ENCODE measurements around the gene FOXO3. TPM values are rescaled to one million over a fixed set of nuclear protein-coding genes. Genes with fewer than 3 reads are reported as not detected.

The FOXO3 gene
- polyA plus RNA-seq, 1 donor (not counting 4 experiments of a cell fraction or from before 2014, with no cell fraction given): 17.6 TPM

- Histone ChIP-seq H2AFZ (ENCODE audit: control insufficient read depth, low read length) (no peak overlapping the region), H3K4me1 (ENCODE audit: control insufficient read depth, extremely low read depth, insufficient read depth, low read length) (peaks cover 38% of the 10 kb centered on the region), H3K4me2 (ENCODE audit: control insufficient read depth, extremely low read depth, insufficient read depth, low read depth, low read length) (peak overlapping the region; percentile 66), H4K20me1 (ENCODE audit: control insufficient read depth, extremely low read depth, insufficient read depth, low read length) (peaks cover 23% of the 10 kb centered on the region), H3K27ac (ENCODE audit: control insufficient read depth, insufficient read depth, low read length) (peak overlapping the region; percentile 55), H3K9me3 (ENCODE audit: control insufficient read depth, low read depth, low read length) (no peaks in the 10 kb centered on the region), H3K79me2 (ENCODE audit: control insufficient read depth, insufficient read depth, low read length) (peaks cover 88% of the 10 kb centered on the region), H3K9me1 (ENCODE audit: control insufficient read depth, extremely low read depth, insufficient read depth, low read length) (peaks cover 2% of the 10 kb centered on the region), H3K9ac (ENCODE audit: control insufficient read depth, extremely low read depth, insufficient read depth, low read length) (no peak overlapping the region), H3K36me3 (ENCODE audit: control insufficient read depth in 2 of 2, extremely low read depth in 1 of 2, insufficient read depth in 2 of 2, low read length in 2 of 2) (peaks cover 5 to 13% of the 10 kb centered on the region in 2 experiments), H3K4me3 (ENCODE audit: control insufficient read depth in 2 of 3, extremely low read depth in 1 of 3, insufficient read depth in 2 of 3, low read depth in 1 of 3, low read length in 3 of 3) (peak overlapping the region in 1 of 3 experiments; percentile 2), H3K27me3 (ENCODE audit: control insufficient read depth, extremely low read depth, insufficient read depth, low read length) (no peaks in the 10 kb centered on the region)
- dilution Hi-C loops (cut with MboI; ENCODE audit: extremely low pct_ligation_motif_present, low sequenced_read_pairs): no loop called here
- no peak for TF ChIP-seq CTCF (optimal IDR thresholded peaks at IDR 0.05 in 1 of 3, IDR thresholded peaks at IDR 0.05 in 1 of 3, conservative IDR thresholded peaks at IDR 0.05 in 1 of 3; ENCODE audit: extremely low read depth in 1 of 3, insufficient read depth in 2 of 3, low read length in 3 of 3)
- TF ChIP-seq EZH2 (IDR thresholded peaks at IDR 0.05; ENCODE audit: low read length): no peak
- DNase-seq (ENCODE audit: low read depth, low spot score): no peak
- no peak for FAIRE-seq
Measured at GRCh38 chr6:108580646-108581045, 19.9 kb downstream of the FOXO3 start.

GRCh38 chr6:108581237-108581931 is 20.7 kb downstream of the FOXO3 start:
- peaks cover 42% of the 10 kb centered on the region for H3K4me1 ChIP-seq (ENCODE audit: control insufficient read depth, extremely low read depth, insufficient read depth, low read length)
- peaks cover 23% of the 10 kb centered on the region for H4K20me1 ChIP-seq (ENCODE audit: control insufficient read depth, extremely low read depth, insufficient read depth, low read length)

More at GRCh38 chr6:108581237-108581931, 20.7 kb downstream of the FOXO3 start:
- peak overlapping the region; percentile 66 for H3K4me2 ChIP-seq (ENCODE audit: control insufficient read depth, extremely low read depth, insufficient read depth, low read depth, low read length)
- H3K36me3 ChIP-seq (ENCODE audit: control insufficient read depth in 2 of 2, extremely low read depth in 1 of 2, insufficient read depth in 2 of 2, low read length in 2 of 2): peaks cover 5 to 13% of the 10 kb centered on the region in 2 experiments
- peak; percentile 20 for FAIRE-seq
- H3K27me3 ChIP-seq (ENCODE audit: control insufficient read depth, extremely low read depth, insufficient read depth, low read length): no peaks in the 10 kb centered on the region
- TF ChIP-seq EZH2 (IDR thresholded peaks at IDR 0.05; ENCODE audit: low read length) (no peak), CTCF (optimal IDR thresholded peaks at IDR 0.05 in 1 of 3, IDR thresholded peaks at IDR 0.05 in 1 of 3, conservative IDR thresholded peaks at IDR 0.05 in 1 of 3; ENCODE audit: extremely low read depth in 1 of 3, insufficient read depth in 2 of 3, low read length in 3 of 3) (no peak)
- H3K27ac ChIP-seq (ENCODE audit: control insufficient read depth, insufficient read depth, low read length): peak overlapping the region; percentile 55
- H3K4me3 ChIP-seq (ENCODE audit: control insufficient read depth in 2 of 3, extremely low read depth in 1 of 3, insufficient read depth in 2 of 3, low read depth in 1 of 3, low read length in 3 of 3): peak overlapping the region in 2 of 3 experiments; percentile 0 to 6
- peaks cover 88% of the 10 kb centered on the region for H3K79me2 ChIP-seq (ENCODE audit: control insufficient read depth, insufficient read depth, low read length)
- H2AFZ ChIP-seq (ENCODE audit: control insufficient read depth, low read length): no peak overlapping the region
- H3K9me1 ChIP-seq (ENCODE audit: control insufficient read depth, extremely low read depth, insufficient read depth, low read length): peaks cover 2% of the 10 kb centered on the region
- no peak for DNase-seq (ENCODE audit: low read depth, low spot score)
- no peak overlapping the region for H3K9ac ChIP-seq (ENCODE audit: control insufficient read depth, extremely low read depth, insufficient read depth, low read length)
- dilution Hi-C loops (cut with MboI; ENCODE audit: extremely low pct_ligation_motif_present, low sequenced_read_pairs): no loop called here
- H3K9me3 ChIP-seq (ENCODE audit: control insufficient read depth, low read depth, low read length): no peaks in the 10 kb centered on the region
